Measurements from ENCODE around the gene DYNC1I1. TPM values are rescaled to one million over a fixed set of nuclear protein-coding genes. Genes with fewer than 3 reads are reported as not detected.

The DYNC1I1 gene
- total and polyA plus RNA-seq, 4 donors, result 0.28 to 0.67 (median 0.39) TPM

GRCh38 chr7:95905167-95905566 is 132.8 kb downstream of the DYNC1I1 start:
- Histone ChIP-seq H3K27me3 (ENCODE audit: control insufficient read depth in 4 of 4, insufficient read depth in 4 of 4, low read length in 3 of 4) (no peaks in the 10 kb centered on the region), H3K9ac (ENCODE audit: low read depth in 1 of 2, low read length in 2 of 2) (no peak overlapping the region), H3K27ac (ENCODE audit: low read depth in 1 of 2, low read length in 2 of 2) (no peak overlapping the region), H3K9me3 (ENCODE audit: control insufficient read depth in 4 of 4, low read length in 3 of 4) (peaks cover 0 to 2% (median 0%) of the 10 kb centered on the region in 4 donors), H3K4me1 (ENCODE audit: control insufficient read depth in 4 of 4, insufficient read depth in 4 of 4, low read length in 3 of 4) (peaks cover 0 to 1% (median 0%) of the 10 kb centered on the region in 4 donors), H3K36me3 (ENCODE audit: control insufficient read depth in 4 of 4, insufficient read depth in 3 of 4, low read depth in 1 of 4, low read length in 3 of 4) (no peaks in the 10 kb centered on the region), H3K4me3 (ENCODE audit: low read depth in 1 of 3, low read length in 3 of 3) (no peak overlapping the region)
- DNase-seq (ENCODE audit: low spot score), result no peak
- WGBS, result 44% methylated on average over 3 of the region's 3 CpGs
- no peak for TF ChIP-seq FOXA2 (IDR thresholded peaks at IDR 0.05)
- no peak for TF ChIP-seq RXRA (IDR thresholded peaks at IDR 0.05)
- TF ChIP-seq REST (IDR thresholded peaks at IDR 0.05), result peak; percentile 96
- TF ChIP-seq HNF4A (conservative IDR thresholded peaks at IDR 0.05), result no peak
- no peak for TF ChIP-seq YY1 (IDR thresholded peaks at IDR 0.05)
- no peak for TF ChIP-seq EGR1 (IDR thresholded peaks at IDR 0.05; ENCODE audit: low read depth in 2 of 2)
- TF ChIP-seq MAX (IDR thresholded peaks at IDR 0.05), result no peak
- no peak for TF ChIP-seq JUND (IDR thresholded peaks at IDR 0.05)
- no peak for TF ChIP-seq FOXA1 (IDR thresholded peaks at IDR 0.05)

- Histone ChIP-seq H3K27ac (ENCODE audit: low read depth in 1 of 2, low read length in 2 of 2) (no peak overlapping the region), H3K27me3 (ENCODE audit: control insufficient read depth in 4 of 4, insufficient read depth in 4 of 4, low read length in 3 of 4) (no peaks in the 10 kb centered on the region), H3K9me3 (ENCODE audit: control insufficient read depth in 4 of 4, low read length in 3 of 4) (peaks cover 0 to 2% (median 0%) of the 10 kb centered on the region in 4 donors), H3K36me3 (ENCODE audit: control insufficient read depth in 4 of 4, insufficient read depth in 3 of 4, low read depth in 1 of 4, low read length in 3 of 4) (no peaks in the 10 kb centered on the region), H3K4me3 (ENCODE audit: low read depth in 1 of 3, low read length in 3 of 3) (no peak overlapping the region), H3K9ac (ENCODE audit: low read depth in 1 of 2, low read length in 2 of 2) (no peak overlapping the region), H3K4me1 (ENCODE audit: control insufficient read depth in 4 of 4, insufficient read depth in 4 of 4, low read length in 3 of 4) (peaks cover 0 to 1% (median 0%) of the 10 kb centered on the region in 4 donors)
- DNase-seq (ENCODE audit: low spot score), result no peak
- TF ChIP-seq MAX (IDR thresholded peaks at IDR 0.05) (no peak), GABPA (IDR thresholded peaks at IDR 0.05 in 1 of 2, conservative IDR thresholded peaks at IDR 0.05 in 1 of 2) (no peak), TAF1 (conservative IDR thresholded peaks at IDR 0.05) (no peak), HNF4A (conservative IDR thresholded peaks at IDR 0.05) (no peak), JUND (IDR thresholded peaks at IDR 0.05) (no peak), YY1 (IDR thresholded peaks at IDR 0.05) (no peak), EGR1 (IDR thresholded peaks at IDR 0.05; ENCODE audit: low read depth in 2 of 2) (no peak), RXRA (IDR thresholded peaks at IDR 0.05) (no peak), HNF4G (IDR thresholded peaks at IDR 0.05) (no peak), ATF3 (IDR thresholded peaks at IDR 0.05) (no peak), FOXA2 (IDR thresholded peaks at IDR 0.05) (no peak), CTCF (IDR thresholded peaks at IDR 0.05; ENCODE audit: low read depth, low read length, missing input control) (no peak), NR2F2 (IDR thresholded peaks at IDR 0.05) (no peak), SP1 (IDR thresholded peaks at IDR 0.05) (no peak), FOXA1 (IDR thresholded peaks at IDR 0.05) (no peak), ZBTB33 (IDR thresholded peaks at IDR 0.05) (no peak), RAD21 (IDR thresholded peaks at IDR 0.05) (no peak), REST (IDR thresholded peaks at IDR 0.05) (no peak)
- WGBS, result 69% methylated on average over 5 of the region's 5 CpGs
These were observed 134.5 kb downstream of the DYNC1I1 start for GRCh38 chr7:95906851-95907250.
